H1 (cell line): ENCODE data around the gene TLK2. TPM values are rescaled to one million over a fixed set of nuclear protein-coding genes. Genes with fewer than 3 reads are reported as not detected.

ENCODE experiments used
- BCL11A ChIP-seq, 2 experiments: IDR thresholded peaks; one replicate each; pipeline ENCODE4 v1.6.1; 2011; ENCODE audit warnings: low read depth in 2 of 2, low read length in 2 of 2, mild to moderate bottlenecking in 2 of 2
- TBP ChIP-seq: IDR thresholded peaks from 2 replicates; pipeline ENCODE4 v1.6.1; 2011; ENCODE audit warnings: low read depth, low read length, improper control_type of control experiment
- polyA plus RNA-seq, 7 experiments: library from polyadenylated mRNA; depleted of rRNA in 3 of 7; stranded (reverse) in 5 of 7; unstranded in 2 of 7; fragments of >200 nt in 5 of 7; fragments of 200-250 nt in 2 of 7; gene quantifications; 1 replicate in 5 of 7; 2 replicates in 1 of 7; 4 replicates in 1 of 7; pipeline versions ENCODE4 v1.2.1 to v1.2.3, GENCODE V29; 2011 to 2013; ENCODE audit warnings: missing spikeins in 2 of 7, mixed read lengths in 2 of 7
- total RNA-seq: library from RNA; stranded (reverse); fragmentation: NEBNext Ultra II Directional; extraction: Animal tissue kit (Norgen Biotek cat#: 25700); gene quantifications from 2 replicates; pipeline ENCODE4 v1.2.1, GENCODE V29; 2021

Gene TLK2
- total and polyA plus RNA-seq, 2 of the 8 experiments (the other 6 are each of a cell fraction or from before 2014, with no cell fraction given), result 43.1 to 59.9 TPM

GRCh38 chr17:62573480-62574117, 95.0 kb downstream of the TLK2 start (continued):
- TF ChIP-seq BCL11A (IDR thresholded peaks at IDR 0.05; ENCODE audit: low read depth in 2 of 2, low read length in 2 of 2) (no peak), TBP (no peak)
